ENCODE measurements around the gene RIC3.

The RIC3 gene

DNA sequence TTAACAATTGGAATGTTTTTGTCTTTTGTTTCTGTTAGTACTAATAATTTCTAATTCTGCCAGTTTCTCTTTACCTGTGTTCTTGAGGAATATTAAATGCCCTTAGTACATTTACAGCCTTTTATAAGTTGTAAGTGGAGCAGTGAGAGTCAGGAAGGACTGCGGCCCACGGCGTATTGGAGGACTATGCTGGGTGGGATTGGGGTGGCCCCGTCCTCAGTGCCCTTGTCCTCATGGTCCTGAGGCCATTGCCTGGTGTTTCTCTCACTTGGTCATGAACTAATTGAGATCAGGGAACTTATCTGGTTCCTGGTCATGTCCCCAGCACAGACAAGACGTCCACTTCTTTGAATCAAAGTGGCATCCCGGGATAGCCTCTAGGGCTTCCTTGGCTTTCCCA is 84.5 kb downstream of the RIC3 start:
- Histone ChIP-seq H3K4me1 (ENCODE audit: low read length) (no peaks in the 10 kb centered on the region), H4K20me1 (ENCODE audit: insufficient read depth, low read length) (no peaks in the 10 kb centered on the region), H3K4me3 (ENCODE audit: low read length) (no peak overlapping the region), H3K9me2 (replicated peaks; ENCODE audit: insufficient read depth, low read length) (no peaks in the 10 kb centered on the region), H3K27me3 (replicated peaks; ENCODE audit: insufficient read depth, low read length) (no peaks in the 10 kb centered on the region), H3K36me3 (replicated peaks; ENCODE audit: insufficient read depth, low read length) (no peaks in the 10 kb centered on the region), H3K9me3 (replicated peaks; ENCODE audit: insufficient read depth, low read length) (no peaks in the 10 kb centered on the region), H3K4me2 (ENCODE audit: low read depth, low read length) (no peak overlapping the region), H3K79me2 (ENCODE audit: low read length) (no peaks in the 10 kb centered on the region), H3K27ac (ENCODE audit: low read length) (no peak overlapping the region), H2AFZ (ENCODE audit: low read length) (no peak overlapping the region), H3F3A (ENCODE audit: insufficient read depth, low read length) (no peaks in the 10 kb centered on the region), H3K9ac (ENCODE audit: low read length) (no peak overlapping the region)
- no peak for DNase-seq
- no peak for TF ChIP-seq CTCF (IDR thresholded peaks at IDR 0.05; ENCODE audit: low read length)
- no peak for TF ChIP-seq EZH2phosphoT487 (IDR thresholded peaks at IDR 0.05; ENCODE audit: low read length)
- no peak for TF ChIP-seq EZH2 (optimal IDR thresholded peaks at IDR 0.05; ENCODE audit: low read depth, low read length)

- Histone ChIP-seq H3K9ac (ENCODE audit: low read length) (no peak overlapping the region), H3K9me2 (replicated peaks; ENCODE audit: insufficient read depth, low read length) (no peaks in the 10 kb centered on the region), H3K79me2 (ENCODE audit: low read length) (no peaks in the 10 kb centered on the region), H3K4me3 (ENCODE audit: low read length) (no peak overlapping the region), H3K4me1 (ENCODE audit: low read length) (no peaks in the 10 kb centered on the region), H2AFZ (ENCODE audit: low read length) (no peak overlapping the region), H3K27me3 (replicated peaks; ENCODE audit: insufficient read depth, low read length) (no peaks in the 10 kb centered on the region), H3K4me2 (ENCODE audit: low read depth, low read length) (no peak overlapping the region), H3K36me3 (replicated peaks; ENCODE audit: insufficient read depth, low read length) (no peaks in the 10 kb centered on the region), H3K9me3 (replicated peaks; ENCODE audit: insufficient read depth, low read length) (no peaks in the 10 kb centered on the region), H3F3A (ENCODE audit: insufficient read depth, low read length) (no peaks in the 10 kb centered on the region), H3K27ac (ENCODE audit: low read length) (no peak overlapping the region), H4K20me1 (ENCODE audit: insufficient read depth, low read length) (no peaks in the 10 kb centered on the region)
- TF ChIP-seq CTCF (IDR thresholded peaks at IDR 0.05; ENCODE audit: low read length), result no peak
- no peak for TF ChIP-seq EZH2 (optimal IDR thresholded peaks at IDR 0.05; ENCODE audit: low read depth, low read length)
- TF ChIP-seq EZH2phosphoT487 (IDR thresholded peaks at IDR 0.05; ENCODE audit: low read length), result no peak
- no peak for DNase-seq
These were observed 84.9 kb downstream of the RIC3 start for GRCh38 chr11:8083871-8084281.

DNA sequence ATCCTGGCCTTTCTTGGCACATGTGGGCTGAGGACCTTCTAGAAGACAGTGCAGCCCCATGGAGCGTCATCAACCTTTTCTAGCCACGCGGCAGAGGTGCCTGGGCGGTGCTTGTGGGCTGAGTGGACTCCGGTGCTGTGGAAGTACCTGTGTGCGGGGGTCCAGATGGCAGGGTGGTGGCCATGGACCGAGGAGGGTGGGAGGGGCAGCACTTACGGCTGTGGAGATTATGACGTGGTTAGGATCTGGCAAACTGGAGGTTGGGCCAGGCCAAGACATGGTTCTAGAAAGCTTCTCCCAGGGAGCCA is 85.8 kb downstream of the RIC3 start:
- Histone ChIP-seq H3K4me1 (ENCODE audit: low read length) (no peaks in the 10 kb centered on the region), H3K9ac (ENCODE audit: low read length) (no peak overlapping the region), H3K4me2 (ENCODE audit: low read depth, low read length) (no peak overlapping the region), H4K20me1 (ENCODE audit: insufficient read depth, low read length) (no peaks in the 10 kb centered on the region), H3K9me2 (replicated peaks; ENCODE audit: insufficient read depth, low read length) (no peaks in the 10 kb centered on the region), H3K36me3 (replicated peaks; ENCODE audit: insufficient read depth, low read length) (no peaks in the 10 kb centered on the region), H3K4me3 (ENCODE audit: low read length) (no peak overlapping the region), H3K79me2 (ENCODE audit: low read length) (no peaks in the 10 kb centered on the region), H2AFZ (ENCODE audit: low read length) (no peak overlapping the region), H3K27me3 (replicated peaks; ENCODE audit: insufficient read depth, low read length) (no peaks in the 10 kb centered on the region), H3K27ac (ENCODE audit: low read length) (no peak overlapping the region), H3K9me3 (replicated peaks; ENCODE audit: insufficient read depth, low read length) (no peaks in the 10 kb centered on the region), H3F3A (ENCODE audit: insufficient read depth, low read length) (no peaks in the 10 kb centered on the region)
- DNase-seq, result no peak
- TF ChIP-seq EZH2 (optimal IDR thresholded peaks at IDR 0.05; ENCODE audit: low read depth, low read length), result no peak
- no peak for TF ChIP-seq EZH2phosphoT487 (IDR thresholded peaks at IDR 0.05; ENCODE audit: low read length)
- TF ChIP-seq CTCF (IDR thresholded peaks at IDR 0.05; ENCODE audit: low read length), result no peak

Measured in MM.1S (cell line).